OCI-LY7 (cell line): ENCODE measurements around the gene SLC12A3.

Experiments
- CTCF ChIP-seq: fragments of 200-600 bp; sonication (generic); conservative IDR thresholded peaks from 2 replicates; pipeline ENCODE4 v1.5.1; 2014; ENCODE audit warnings: mild to moderate bottlenecking, antibody characterized with exemption, low read length, moderate library complexity, mixed read lengths
- EZH2phosphoT487 ChIP-seq: fragments of 200-600 bp; sonication (generic); IDR thresholded peaks from 2 replicates; pipeline ENCODE4 v1.6.1; 2018; ENCODE audit warnings: low read depth, borderline replicate concordance, mild to moderate bottlenecking, mixed run types, antibody characterized with exemption, low read length, moderate library complexity, mixed read lengths

GRCh38 chr16:56817938-56818337 is 47.1 kb upstream of the SLC12A3 start:
- no peak for TF ChIP-seq CTCF
- no peak for TF ChIP-seq EZH2phosphoT487
